HT1080 (cell line): ENCODE data around the gene ABITRAM. TPM values are rescaled to one million over a fixed set of nuclear protein-coding genes. Genes with fewer than 3 reads are reported as not detected.

Source experiments
- DNase-seq: peaks from one replicate; pipeline ENCODE4 v3.0.0-alpha.2; 2015; ENCODE audit warnings: low read depth
- total RNA-seq: library from RNA; depleted of rRNA; stranded (reverse); fragments of >200 nt; shearing (Covaris generic); gene quantifications from 2 replicates; pipeline ENCODE4 v1.2.3, GENCODE V29; 2014; rRNA removed

The ABITRAM gene
- total RNA-seq, 1 experiment from 2014 or later = 11.2 TPM

DNA sequence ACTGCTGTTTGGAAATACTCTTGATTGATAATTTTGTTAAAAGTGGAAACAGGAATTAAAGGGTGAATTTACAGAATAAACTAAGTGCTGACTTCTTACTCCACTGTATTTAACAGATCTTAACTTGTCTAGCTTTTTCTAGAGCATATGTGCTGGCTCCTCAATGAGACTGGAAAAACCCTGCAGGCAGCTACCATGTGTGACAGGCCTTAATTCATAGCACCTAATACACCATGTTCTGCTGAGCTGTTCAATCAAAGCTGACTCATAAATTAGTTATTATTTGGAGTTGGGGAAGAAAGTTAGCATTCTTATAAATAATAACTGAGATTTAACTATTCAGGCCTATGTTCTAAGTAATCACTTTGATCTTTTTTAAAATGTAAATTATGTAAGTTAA, 49.7 kb downstream of the ABITRAM start:
- no peak for DNase-seq

Other genes starting within 250 kb of the ABITRAM start
- gene ACTL7B, start 78.4 kb upstream of the ABITRAM start, total RNA-seq = not detected in 2 replicates
- not detected in 2 replicates for gene ACTL7A, start 72.1 kb upstream of the ABITRAM start, total RNA-seq
- gene ELP1, start 276 bp upstream of the ABITRAM start, total RNA-seq = 37.2 and 47.2 TPM in 2 replicates
- 109 and 111 TPM in 2 replicates for gene CTNNAL1, start 79.1 kb downstream of the ABITRAM start, total RNA-seq
- gene TMEM245, start 185.5 kb downstream of the ABITRAM start, total RNA-seq = 30.8 and 37.2 TPM in 2 replicates
- gene FRRS1L, start 232.8 kb downstream of the ABITRAM start, total RNA-seq = not detected in 2 replicates